ENCODE data around the gene CALHM3. TPM values are rescaled to one million over a fixed set of nuclear protein-coding genes. Genes with fewer than 3 reads are reported as not detected.
A peak's percentile ranks its signal among the peaks of the same experiment; 100 is the strongest.

The CALHM3 gene
- total and polyA plus RNA-seq, 2 donors (not counting 3 experiments of a cell fraction or from before 2014, with no cell fraction given): not detected

DNA sequence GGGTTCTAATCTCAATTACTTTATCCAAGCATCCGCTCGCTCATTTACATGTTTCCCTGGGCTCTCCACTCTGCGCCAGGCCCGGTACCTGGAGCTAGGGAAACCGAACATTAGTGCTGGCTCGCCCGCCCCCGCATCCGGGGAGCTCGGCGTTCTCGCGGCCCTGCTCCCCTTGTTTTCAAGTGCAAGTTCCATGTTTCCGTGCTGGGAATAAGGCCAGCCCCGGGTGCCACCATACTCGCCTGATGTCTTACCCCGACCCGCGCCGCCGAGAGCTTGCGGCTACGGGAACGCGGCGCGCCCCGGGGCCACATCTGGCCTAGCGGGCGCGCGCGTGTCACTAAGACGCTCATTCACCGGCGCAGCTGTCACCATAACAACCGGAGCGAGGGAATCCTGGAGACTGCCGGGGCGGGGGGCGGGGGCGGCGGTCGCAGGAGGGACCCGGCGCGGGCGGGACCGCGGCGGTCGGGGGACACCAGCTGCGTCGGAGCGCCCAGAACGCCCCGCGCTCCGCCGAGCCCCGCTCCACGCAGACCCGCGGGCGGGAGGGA is 14.4 kb upstream of the CALHM3 start, which contains the start of gene NEURL1:
TSS of gene NEURL1 (plus strand) at position 344 of the 554 bp plus-strand sequence. CDS start 683 bp downstream, outside the sequence.
- no peaks in the 10 kb centered on the region for H3K79me2 ChIP-seq (ENCODE audit: control insufficient read depth, insufficient read depth, low read length)
- POLR2A ChIA-PET: no interaction called here
- H2AFZ ChIP-seq (ENCODE audit: low read depth, low read length): peak within 1 kb of the TSS; percentile 22
- no TSS peak for BruUV-seq (replicated peaks)
- H3K4me1 ChIP-seq (ENCODE audit: control insufficient read depth, extremely low read depth, insufficient read depth, low read length): peaks cover 11% of the 10 kb centered on the region
- H3K9me3 ChIP-seq (replicated peaks; ENCODE audit: control insufficient read depth, insufficient read depth, low read length): no peaks in the 10 kb centered on the region
- H3K4me3 ChIP-seq (replicated peaks in 1 of 3; ENCODE audit: insufficient read depth in 1 of 3, low read depth in 1 of 3, low read length in 3 of 3): peak within 1 kb of the TSS in 2 of 3 experiments; percentile 34 to 43
- peak within 1 kb of the TSS; percentile 59 for H3K4me2 ChIP-seq (ENCODE audit: insufficient read depth, low read length)
- peaks cover 27 to 44% of the 10 kb centered on the region in 2 experiments for H3K27me3 ChIP-seq (ENCODE audit: control insufficient read depth in 2 of 2, insufficient read depth in 2 of 2, low read length in 2 of 2)
- CTCF ChIA-PET: interaction anchor here (0.8 to 4.6 kb wide), 9 partner anchors 10 to 193 kb away, joined by 3 to 17 read pairs (median 4); no protein-coding TSS in a partner anchor
- H3K9ac ChIP-seq (replicated peaks; ENCODE audit: extremely low read depth, insufficient read depth, low read length): no peak within 1 kb of the TSS
- TF ChIP-seq MYC (IDR thresholded peaks at IDR 0.05; ENCODE audit: low read depth, low read length) (no peak), EZH2 (IDR thresholded peaks at IDR 0.05; ENCODE audit: borderline replicate concordance, low read depth, low read length, severe bottlenecking) (peak; percentile 73)
- FAIRE-seq: no peak
- no peak for DNase-seq (ENCODE audit: low read depth, low spot score)
- intact Hi-C loops (cut with micrococcal nuclease): no loop called here
- no peaks in the 10 kb centered on the region for H3K9me1 ChIP-seq (replicated peaks; ENCODE audit: control insufficient read depth, extremely low read depth, insufficient read depth, low read length)
- no peak within 1 kb of the TSS for H3K27ac ChIP-seq (ENCODE audit: insufficient read depth, low read depth, low read length)
- H4K20me1 ChIP-seq (replicated peaks; ENCODE audit: control insufficient read depth, extremely low read depth, insufficient read depth, low read length): no peaks in the 10 kb centered on the region
- dilution Hi-C loops (cut with MboI; ENCODE audit: extremely low pct_ligation_motif_present, low sequenced_read_pairs): no loop called here
- H3K36me3 ChIP-seq (ENCODE audit: control insufficient read depth in 2 of 2, extremely low read depth in 1 of 2, insufficient read depth in 2 of 2, low read length in 2 of 2): no peaks in the 10 kb centered on the region

DNA sequence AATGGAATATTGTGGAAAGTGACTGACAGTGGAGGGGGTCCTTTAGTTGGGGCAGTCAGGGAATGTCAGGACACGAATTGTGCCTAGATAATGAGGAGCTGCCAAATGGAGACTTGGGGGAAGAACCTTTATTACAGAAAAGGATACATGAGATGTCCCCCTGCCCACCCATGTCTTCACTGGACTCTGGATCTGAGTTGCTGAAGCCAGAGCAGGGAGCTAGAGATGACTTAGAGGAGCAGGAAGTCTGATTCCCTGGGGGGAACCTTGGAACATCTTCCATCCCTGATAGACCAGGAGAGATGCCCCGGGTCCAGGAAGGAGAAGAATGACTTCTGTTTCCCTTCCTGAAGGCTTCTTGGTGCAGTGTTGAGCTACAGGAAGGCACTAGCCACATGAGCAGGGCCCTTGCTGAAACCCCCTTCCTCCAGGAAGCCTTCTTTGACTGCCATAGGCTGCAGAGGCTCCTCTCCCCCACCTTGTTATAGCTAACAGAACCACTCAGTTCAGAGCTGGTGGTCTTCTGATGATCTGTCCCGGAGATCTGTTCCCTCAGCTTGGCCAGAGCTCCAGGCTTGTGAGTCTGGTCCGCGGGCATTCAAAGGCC is 13.7 kb upstream of the CALHM3 start:
- H3K4me2 ChIP-seq (ENCODE audit: insufficient read depth, low read length): peak overlapping the region; percentile 45
- no peak overlapping the region for H3K27ac ChIP-seq (ENCODE audit: insufficient read depth, low read depth, low read length)
- no peak overlapping the region for H2AFZ ChIP-seq (ENCODE audit: low read depth, low read length)
- no peaks in the 10 kb centered on the region for H3K36me3 ChIP-seq (ENCODE audit: control insufficient read depth in 2 of 2, extremely low read depth in 1 of 2, insufficient read depth in 2 of 2, low read length in 2 of 2)
- no peaks in the 10 kb centered on the region for H3K79me2 ChIP-seq (ENCODE audit: control insufficient read depth, insufficient read depth, low read length)
- TF ChIP-seq, protein P1, sequence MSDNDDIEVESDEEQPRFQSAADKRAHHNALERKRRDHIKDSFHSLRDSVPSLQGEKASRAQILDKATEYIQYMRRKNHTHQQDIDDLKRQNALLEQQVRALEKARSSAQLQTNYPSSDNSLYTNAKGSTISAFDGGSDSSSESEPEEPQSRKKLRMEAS (IDR thresholded peaks at IDR 0.05; ENCODE audit: insufficient read depth, insufficient read length): no peak
- TF ChIP-seq, protein P2, sequence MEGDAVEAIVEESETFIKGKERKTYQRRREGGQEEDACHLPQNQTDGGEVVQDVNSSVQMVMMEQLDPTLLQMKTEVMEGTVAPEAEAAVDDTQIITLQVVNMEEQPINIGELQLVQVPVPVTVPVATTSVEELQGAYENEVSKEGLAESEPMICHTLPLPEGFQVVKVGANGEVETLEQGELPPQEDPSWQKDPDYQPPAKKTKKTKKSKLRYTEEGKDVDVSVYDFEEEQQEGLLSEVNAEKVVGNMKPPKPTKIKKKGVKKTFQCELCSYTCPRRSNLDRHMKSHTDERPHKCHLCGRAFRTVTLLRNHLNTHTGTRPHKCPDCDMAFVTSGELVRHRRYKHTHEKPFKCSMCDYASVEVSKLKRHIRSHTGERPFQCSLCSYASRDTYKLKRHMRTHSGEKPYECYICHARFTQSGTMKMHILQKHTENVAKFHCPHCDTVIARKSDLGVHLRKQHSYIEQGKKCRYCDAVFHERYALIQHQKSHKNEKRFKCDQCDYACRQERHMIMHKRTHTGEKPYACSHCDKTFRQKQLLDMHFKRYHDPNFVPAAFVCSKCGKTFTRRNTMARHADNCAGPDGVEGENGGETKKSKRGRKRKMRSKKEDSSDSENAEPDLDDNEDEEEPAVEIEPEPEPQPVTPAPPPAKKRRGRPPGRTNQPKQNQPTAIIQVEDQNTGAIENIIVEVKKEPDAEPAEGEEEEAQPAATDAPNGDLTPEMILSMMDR (IDR thresholded peaks at IDR 0.05; ENCODE audit: extremely low read depth in 1 of 2, insufficient read depth in 1 of 2, low read depth in 1 of 2, low read length in 2 of 2): no peak
- TF ChIP-seq EZH2 (IDR thresholded peaks at IDR 0.05; ENCODE audit: borderline replicate concordance, low read depth, low read length, severe bottlenecking): no peak
- DNase-seq (ENCODE audit: low read depth, low spot score) (no peak), FAIRE-seq (no peak)
- peaks cover 26 to 42% of the 10 kb centered on the region in 2 experiments for H3K27me3 ChIP-seq (ENCODE audit: control insufficient read depth in 2 of 2, insufficient read depth in 2 of 2, low read length in 2 of 2)
- H3K4me3 ChIP-seq (replicated peaks in 1 of 3; ENCODE audit: insufficient read depth in 1 of 3, low read depth in 1 of 3, low read length in 3 of 3): no peak overlapping the region
- H3K9me3 ChIP-seq (replicated peaks; ENCODE audit: control insufficient read depth, insufficient read depth, low read length): no peaks in the 10 kb centered on the region
- CTCF ChIA-PET: interaction anchor here (0.6 to 4.6 kb wide), 12 partner anchors 9 to 193 kb away, joined by 3 to 17 read pairs (median 5); no protein-coding TSS in a partner anchor
- BruUV-seq (replicated peaks): no TSS peak
- H4K20me1 ChIP-seq (replicated peaks; ENCODE audit: control insufficient read depth, extremely low read depth, insufficient read depth, low read length): no peaks in the 10 kb centered on the region
- intact Hi-C loops (cut with micrococcal nuclease): no loop called here
- no peak overlapping the region for H3K9ac ChIP-seq (replicated peaks; ENCODE audit: extremely low read depth, insufficient read depth, low read length)
- POLR2A ChIA-PET: interaction anchor here (0.7 kb wide), 1 partner anchor 47 kb away, joined by 3 read pairs; no protein-coding TSS in a partner anchor
- dilution Hi-C loops (cut with MboI; ENCODE audit: extremely low pct_ligation_motif_present, low sequenced_read_pairs): no loop called here
- peaks cover 11% of the 10 kb centered on the region for H3K4me1 ChIP-seq (ENCODE audit: control insufficient read depth, extremely low read depth, insufficient read depth, low read length)
- no peaks in the 10 kb centered on the region for H3K9me1 ChIP-seq (replicated peaks; ENCODE audit: control insufficient read depth, extremely low read depth, insufficient read depth, low read length)
